Neural crest cell (in vitro differentiated cells): ENCODE measurements around the gene FAM149B1. TPM values are rescaled to one million over a fixed set of nuclear protein-coding genes. Genes with fewer than 3 reads are reported as not detected.
"Not testable (repeated sequence)": the region's sequence is repeated elsewhere in the genome, so short reads cannot be mapped to it uniquely, and the experiment has no call there.

ENCODE experiments used
- DNase-seq: peaks from one replicate; pipeline ENCODE4 v3.0.0; 2021; ENCODE audit warnings: low read depth, mixed read lengths, low spot score
- H3K27ac Mint-ChIP-seq: one replicate; pipeline ENCODE4 v1.8.0; 2021; ENCODE audit warnings: mild to moderate bottlenecking, mixed read lengths; ENCODE audit not compliant: unreplicated experiment
- H3K27me3 Mint-ChIP-seq: 2 replicates; pipeline ENCODE4 v1.8.0; 2021; ENCODE audit warnings: low read depth, mild to moderate bottlenecking, mixed read lengths
- H3K36me3 Mint-ChIP-seq: 2 replicates; pipeline ENCODE4 v1.8.0; 2021; ENCODE audit warnings: low read depth, mild to moderate bottlenecking, mixed read lengths
- H3K4me1 Mint-ChIP-seq: 2 replicates; pipeline ENCODE4 v1.8.0; 2021; ENCODE audit warnings: mixed read lengths
- H3K4me3 Mint-ChIP-seq: one replicate; pipeline ENCODE4 v1.8.0; 2021; ENCODE audit warnings: mild to moderate bottlenecking, mixed read lengths
- H3K9me3 Mint-ChIP-seq: 2 replicates; pipeline ENCODE4 v1.8.0; 2021; ENCODE audit warnings: mixed read lengths
- CTCF ChIP-seq: fragments of 200-600 bp; sonication (generic); conservative IDR thresholded peaks from 2 replicates; pipeline ENCODE4 v1.5.0; 2021; ENCODE audit warnings: antibody characterized with exemption, mild to moderate bottlenecking
- total RNA-seq: library from RNA; stranded (reverse); gene quantifications from 2 replicates; pipeline ENCODE4 v1.2.1, GENCODE V29; 2021

FAM149B1 gene
- total RNA-seq, 1 donor from 2014 or later, result 27.2 TPM

- Mint-ChIP-seq H3K36me3 (peaks cover 13% of the 10 kb centered on the region), H3K9me3 (no peaks in the 10 kb centered on the region), H3K4me3 (no peak overlapping the region), H3K4me1 (no peaks in the 10 kb centered on the region), H3K27ac (no peak overlapping the region), H3K27me3 (no peaks in the 10 kb centered on the region)
- no peak for DNase-seq
- no peak for TF ChIP-seq CTCF
Measured at GRCh38 chr10:73131913-73132686, 35.8 kb upstream of the FAM149B1 start.

GRCh38 chr10:73134727-73135126 is 33.2 kb upstream of the FAM149B1 start:
- no peaks in the 10 kb centered on the region for H3K4me1 Mint-ChIP-seq
- H3K27ac Mint-ChIP-seq, result no peak overlapping the region
- H3K9me3 Mint-ChIP-seq, result no peaks in the 10 kb centered on the region
- DNase-seq, result no peak
- H3K4me3 Mint-ChIP-seq, result no peak overlapping the region
- TF ChIP-seq CTCF, result no peak
- peaks cover 17% of the 10 kb centered on the region for H3K36me3 Mint-ChIP-seq
- no peaks in the 10 kb centered on the region for H3K27me3 Mint-ChIP-seq

GRCh38 chr10:73136627-73137026 is 31.3 kb upstream of the FAM149B1 start:
- no peaks in the 10 kb centered on the region for H3K27me3 Mint-ChIP-seq
- H3K36me3 Mint-ChIP-seq, result peaks cover 15% of the 10 kb centered on the region
- H3K4me1 Mint-ChIP-seq, result no peaks in the 10 kb centered on the region
- TF ChIP-seq CTCF, result no peak
- H3K9me3 Mint-ChIP-seq, result no peaks in the 10 kb centered on the region
- DNase-seq, result no peak
- no peak overlapping the region for H3K4me3 Mint-ChIP-seq
- H3K27ac Mint-ChIP-seq, result no peak overlapping the region

GRCh38 chr10:73139251-73139650 is 28.7 kb upstream of the FAM149B1 start:
- H3K9me3 Mint-ChIP-seq, result no peaks in the 10 kb centered on the region
- TF ChIP-seq CTCF, result no peak
- no peaks in the 10 kb centered on the region for H3K4me1 Mint-ChIP-seq
- no peaks in the 10 kb centered on the region for H3K27me3 Mint-ChIP-seq
- DNase-seq, result no peak
- H3K4me3 Mint-ChIP-seq, result no peak overlapping the region
- peaks cover 18% of the 10 kb centered on the region for H3K36me3 Mint-ChIP-seq
- no peak overlapping the region for H3K27ac Mint-ChIP-seq

GRCh38 chr10:73141603-73142002 is 26.3 kb upstream of the FAM149B1 start:
- no peak overlapping the region for H3K4me3 Mint-ChIP-seq
- no peak overlapping the region for H3K27ac Mint-ChIP-seq
- H3K36me3 Mint-ChIP-seq, result peaks cover 16% of the 10 kb centered on the region

GRCh38 chr10:73150633-73151413 is 17.1 kb upstream of the FAM149B1 start:
- H3K27ac Mint-ChIP-seq, H3K27me3 Mint-ChIP-seq, H3K9me3 Mint-ChIP-seq, H3K4me3 Mint-ChIP-seq, H3K4me1 Mint-ChIP-seq, DNase-seq: not testable (repeated sequence)
- H3K36me3 Mint-ChIP-seq, result peaks cover 26% of the 10 kb centered on the region

More at GRCh38 chr10:73141603-73142002, 26.3 kb upstream of the FAM149B1 start:
- no peak for DNase-seq
- no peak for TF ChIP-seq CTCF
- no peaks in the 10 kb centered on the region for H3K4me1 Mint-ChIP-seq
- H3K9me3 Mint-ChIP-seq, result no peaks in the 10 kb centered on the region
- no peaks in the 10 kb centered on the region for H3K27me3 Mint-ChIP-seq
